ENCODE measurements around the gene RECQL5.

GRCh38 chr17:75607086-75607485 is 59.9 kb downstream of the RECQL5 start:
- TF ChIP-seq CTCF (IDR thresholded peaks at IDR 0.05) (no peak), EP300 (IDR thresholded peaks at IDR 0.05) (no peak)

Measured in esophagus muscularis mucosa (tissue), 3 donors.